Lower lobe of right lung (tissue), 2 donors: ENCODE data around the gene CA10. TPM values are rescaled to one million over a fixed set of nuclear protein-coding genes. Genes with fewer than 3 reads are reported as not detected.

ENCODE experiments used
- ATAC-seq, 2 donors: fragments of 200-7000 bp; cut with Tn5 transposase; one replicate each; pipeline ENCODE4 v1.9.1; 2020 to 2022; ENCODE audit warnings: mild to moderate bottlenecking in 2 of 2, moderate library complexity in 2 of 2
- DNase-seq: peaks from one replicate; pipeline ENCODE4 v3.0.0-alpha.2; 2020
- H3K27ac ChIP-seq: fragments of 200-600 bp; one replicate; pipeline ENCODE4 v1.8.0; 2022
- H3K27me3 ChIP-seq: fragments of 200-600 bp; one replicate; pipeline ENCODE4 v1.8.0; 2022; ENCODE audit warnings: low read depth
- H3K36me3 ChIP-seq: fragments of 200-600 bp; one replicate; pipeline ENCODE4 v1.8.0; 2022; ENCODE audit warnings: mild to moderate bottlenecking
- H3K4me1 ChIP-seq: fragments of 200-600 bp; one replicate; pipeline ENCODE4 v1.8.0; 2022
- H3K4me3 ChIP-seq: fragments of 200-600 bp; one replicate; pipeline ENCODE4 v1.8.0; 2022; ENCODE audit warnings: mild to moderate bottlenecking
- H3K9me3 ChIP-seq: fragments of 200-600 bp; one replicate; pipeline ENCODE4 v1.8.0; 2022
- CTCF ChIP-seq: fragments of 200-600 bp; IDR thresholded peaks from one replicate; pipeline ENCODE4 v1.8.0; 2022; ENCODE audit warnings: antibody characterized with exemption, mild to moderate bottlenecking
- intact Hi-C: fragments of 100-400 bp; cut with DNase I; formaldehyde crosslinking; loops from one replicate; pipeline ENCODE4 v1.11.0; 2022
- total RNA-seq: library from RNA; stranded (reverse); fragmentation: NEBNext Ultra II Directional; extraction: Animal tissue kit (Norgen Biotek cat#: 25700); gene quantifications from one replicate; pipeline ENCODE4 v1.2.1, GENCODE V29; 2021
- donor health status: DM: no; HTN: yes; CAD: no; lungs with severe emphysema.

Gene CA10
- total RNA-seq, 1 donor from 2014 or later, result not detected

GRCh38 chr17:51587516-51587915, 571.0 kb downstream of the CA10 start:
- H3K36me3 ChIP-seq, result no peaks in the 10 kb centered on the region
- intact Hi-C loops, result no loop called here
- no peak for TF ChIP-seq CTCF
- DNase-seq, result no peak
- peaks cover 13% of the 10 kb centered on the region for H3K9me3 ChIP-seq
- no peaks in the 10 kb centered on the region for H3K4me1 ChIP-seq
- no peak overlapping the region for H3K27ac ChIP-seq
- no peak for ATAC-seq
- no peak overlapping the region for H3K4me3 ChIP-seq
- H3K27me3 ChIP-seq, result no peaks in the 10 kb centered on the region

- ATAC-seq (no peak), DNase-seq (no peak)
- Histone ChIP-seq H3K36me3 (no peaks in the 10 kb centered on the region), H3K27ac (no peak overlapping the region), H3K9me3 (peaks cover 13% of the 10 kb centered on the region), H3K4me3 (no peak overlapping the region), H3K4me1 (no peaks in the 10 kb centered on the region), H3K27me3 (no peaks in the 10 kb centered on the region)
- TF ChIP-seq CTCF, result peak; percentile 30
- intact Hi-C loops, result no loop called here
Measured at GRCh38 chr17:51585514-51586104, 572.9 kb downstream of the CA10 start.

- H3K4me3 ChIP-seq, result no peak overlapping the region
- H3K4me1 ChIP-seq, result no peaks in the 10 kb centered on the region
- ATAC-seq (no peak), DNase-seq (no peak)
- H3K27ac ChIP-seq, result no peak overlapping the region
- no peak for TF ChIP-seq CTCF
- H3K36me3 ChIP-seq, result no peaks in the 10 kb centered on the region
- H3K9me3 ChIP-seq, result no peaks in the 10 kb centered on the region
- intact Hi-C loops, result no loop called here
- no peaks in the 10 kb centered on the region for H3K27me3 ChIP-seq
Measured at GRCh38 chr17:51580869-51581268, 577.6 kb downstream of the CA10 start.
